Fibroblast of skin of left quadriceps (primary cell): Measurements from ENCODE around the gene QSOX1.

Source experiments
- DNase-seq, 2 experiments: peaks; one replicate each; pipeline ENCODE4 v3.0.0-alpha.2; 2013; ENCODE audit warnings: low read depth in 2 of 2

The QSOX1 gene

GRCh38 chr1:180169640-180170195 is 15.0 kb downstream of the QSOX1 start:
- DNase-seq: no peak

DNA sequence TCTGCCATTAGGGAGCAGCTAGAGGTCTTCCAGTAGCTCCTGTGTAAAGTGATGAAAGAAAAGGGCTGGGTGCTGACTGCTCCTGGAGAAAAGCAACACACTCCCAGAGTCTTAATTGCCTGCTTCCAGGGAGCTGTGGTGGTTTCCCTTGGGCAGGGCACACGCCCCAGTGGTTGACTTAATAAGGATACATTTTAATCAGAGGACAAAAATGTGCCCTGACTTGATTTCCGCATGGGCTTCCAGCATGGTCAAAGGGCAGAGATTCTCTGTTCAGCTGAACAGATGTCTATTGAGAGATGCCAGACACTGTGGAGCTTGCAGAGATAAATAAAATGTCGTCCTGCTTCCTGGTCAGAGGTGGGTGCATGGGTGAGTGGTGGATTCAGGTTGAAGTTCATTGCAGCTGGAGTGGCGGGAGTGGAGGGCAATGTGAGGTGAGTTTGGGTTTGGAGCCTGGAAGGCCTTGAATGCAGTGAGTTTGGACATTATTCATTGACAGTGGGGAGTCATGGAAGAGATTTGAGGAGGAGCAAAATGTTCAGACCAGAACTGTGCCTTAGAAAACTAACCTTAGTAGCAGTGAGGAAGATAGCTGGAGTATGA is 16.0 kb downstream of the QSOX1 start:
- DNase-seq: no peak

- DNase-seq: no peak
Measured at GRCh38 chr1:180171691-180172090, 17.0 kb downstream of the QSOX1 start.

DNA sequence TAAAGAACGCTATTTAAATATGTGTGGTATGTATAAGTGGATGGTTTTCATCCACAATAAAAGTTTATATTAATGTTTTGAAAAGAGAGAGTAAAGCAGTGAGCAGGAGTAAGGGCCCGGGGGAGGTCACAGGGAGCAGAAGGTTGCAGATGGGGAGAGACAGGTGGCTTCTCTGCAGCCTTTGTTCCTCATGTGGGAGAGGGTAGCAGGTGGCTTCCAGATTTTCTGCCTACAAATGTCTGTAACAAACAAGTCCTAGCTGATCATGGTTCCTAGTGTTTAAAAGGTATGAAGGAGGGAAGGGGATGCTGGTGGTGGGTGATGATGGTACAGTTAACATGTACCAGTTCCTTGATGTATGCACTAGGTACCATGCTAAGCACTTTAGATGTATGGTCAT is 18.8 kb downstream of the QSOX1 start:
- no peak for DNase-seq

- DNase-seq: no peak
Measured at GRCh38 chr1:180173952-180174351, 19.3 kb downstream of the QSOX1 start.

DNA sequence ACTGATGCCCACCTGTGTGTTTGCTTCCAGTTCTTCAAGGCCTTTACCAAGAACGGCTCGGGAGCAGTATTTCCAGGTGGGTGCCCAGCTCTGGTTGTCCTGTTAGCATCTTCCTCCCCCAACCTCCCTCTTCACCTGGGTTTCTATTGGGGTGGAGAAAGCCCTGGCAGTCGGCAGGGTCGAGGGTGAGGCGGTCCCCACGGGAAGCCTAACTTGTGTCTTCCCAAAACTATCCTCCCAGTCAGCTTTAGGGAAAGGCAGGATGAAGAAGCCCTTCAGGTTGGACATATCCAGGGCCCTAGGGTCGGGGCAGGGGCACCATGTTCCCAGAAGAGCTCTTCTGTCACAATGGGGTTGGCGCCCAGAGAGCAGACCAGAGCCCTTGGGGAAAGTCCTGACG is 20.6 kb downstream of the QSOX1 start:
- DNase-seq: no peak

DNA sequence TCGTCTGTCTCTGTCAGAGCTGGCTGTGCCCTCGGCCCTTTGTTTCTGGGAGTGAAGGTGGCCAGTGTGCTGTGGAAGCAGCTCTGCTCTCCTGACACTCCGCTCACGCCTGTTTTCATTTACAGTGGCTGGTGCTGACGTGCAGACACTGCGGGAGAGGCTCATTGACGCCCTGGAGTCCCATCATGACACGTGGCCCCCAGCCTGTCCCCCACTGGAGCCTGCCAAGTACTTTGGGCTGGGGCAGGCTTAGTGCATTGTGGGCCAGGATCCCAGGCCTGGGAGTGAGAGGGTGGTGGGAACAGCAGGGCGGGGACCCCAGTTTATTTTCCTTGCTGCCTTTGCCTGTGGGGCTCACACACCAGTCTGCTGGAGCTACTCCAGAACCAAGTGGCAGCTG is 21.1 kb downstream of the QSOX1 start:
- DNase-seq: no peak

GRCh38 chr1:180176965-180177364 is 22.3 kb downstream of the QSOX1 start:
- DNase-seq: no peak

- DNase-seq: no peak
Measured at GRCh38 chr1:180177931-180178330, 23.3 kb downstream of the QSOX1 start.

DNA sequence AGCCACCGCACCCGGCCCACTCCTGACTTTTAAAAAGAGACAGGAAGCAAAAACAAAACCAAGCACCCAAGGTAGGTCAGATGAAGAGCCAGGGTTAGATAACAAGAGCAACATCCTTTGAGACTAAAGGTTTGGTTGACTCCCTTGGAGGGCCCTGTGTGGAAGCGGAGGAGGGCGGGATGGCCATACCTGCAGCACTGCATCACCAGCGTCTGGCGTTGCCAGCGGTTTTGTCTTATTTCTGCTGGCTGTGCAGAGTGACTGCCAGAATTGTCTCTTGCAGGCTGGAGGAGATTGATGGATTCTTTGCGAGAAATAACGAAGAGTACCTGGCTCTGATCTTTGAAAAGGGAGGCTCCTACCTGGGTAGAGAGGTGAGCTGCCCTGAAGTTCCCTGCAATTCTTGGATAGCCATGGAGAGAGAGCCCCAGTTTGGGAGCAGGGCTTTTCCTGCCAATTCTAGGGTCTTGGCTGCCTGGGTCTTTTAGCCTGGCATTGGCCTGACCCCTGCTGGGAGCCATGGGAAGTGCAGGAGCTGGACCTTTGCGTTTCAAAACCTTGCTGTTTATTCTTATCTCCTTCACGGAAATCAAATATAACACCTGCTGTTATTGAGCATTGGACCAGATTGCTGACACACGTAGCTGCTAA is 24.0 kb downstream of the QSOX1 start:
- DNase-seq: peak; percentile 18 to 25

DNA sequence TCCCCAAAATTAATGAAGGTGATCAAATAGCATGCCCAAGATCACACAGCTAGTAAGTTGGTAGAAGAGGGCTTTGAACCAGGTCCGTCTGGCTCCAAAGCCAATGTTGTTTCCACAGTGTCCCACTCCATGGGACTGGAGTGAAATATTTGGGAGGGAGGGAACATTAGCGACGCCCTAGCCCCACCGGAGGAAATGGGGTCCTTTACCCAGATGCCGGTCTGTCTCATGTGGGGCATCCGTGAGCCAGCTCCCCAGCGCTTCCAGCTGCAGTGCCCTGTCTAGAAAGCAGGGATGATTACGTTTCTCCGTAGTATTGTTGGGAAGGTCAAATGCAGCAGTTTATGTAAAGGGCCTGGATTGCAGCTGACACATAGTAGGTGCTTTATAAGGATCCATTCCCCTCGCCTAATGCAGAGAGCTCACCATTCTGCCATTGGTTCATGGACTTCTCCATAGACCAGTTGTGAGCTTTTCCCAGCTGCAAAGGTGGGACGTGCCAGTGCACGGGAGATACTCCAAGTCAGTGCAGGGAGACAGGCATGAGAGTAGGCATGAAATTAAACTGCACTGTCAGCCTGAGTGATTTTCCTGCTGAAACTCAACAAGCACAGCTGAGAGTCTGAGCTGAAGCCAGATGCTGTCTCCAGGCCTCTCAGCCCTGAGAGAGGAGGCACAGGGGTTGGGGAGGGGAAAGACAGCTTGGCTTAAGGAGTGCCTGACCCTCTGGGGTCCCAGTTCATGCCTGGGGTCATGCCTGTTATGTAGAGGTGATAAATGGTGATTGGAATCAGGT is 24.7 kb downstream of the QSOX1 start:
- no peak for DNase-seq

GRCh38 chr1:180181048-180181447 is 26.4 kb downstream of the QSOX1 start:
- peak in 1 of 2 experiments; percentile 5 for DNase-seq

- no peak for DNase-seq
Measured at GRCh38 chr1:180181996-180182642, 27.4 kb downstream of the QSOX1 start.

GRCh38 chr1:180182643-180183311 is 28.1 kb downstream of the QSOX1 start:
- no peak for DNase-seq

DNA sequence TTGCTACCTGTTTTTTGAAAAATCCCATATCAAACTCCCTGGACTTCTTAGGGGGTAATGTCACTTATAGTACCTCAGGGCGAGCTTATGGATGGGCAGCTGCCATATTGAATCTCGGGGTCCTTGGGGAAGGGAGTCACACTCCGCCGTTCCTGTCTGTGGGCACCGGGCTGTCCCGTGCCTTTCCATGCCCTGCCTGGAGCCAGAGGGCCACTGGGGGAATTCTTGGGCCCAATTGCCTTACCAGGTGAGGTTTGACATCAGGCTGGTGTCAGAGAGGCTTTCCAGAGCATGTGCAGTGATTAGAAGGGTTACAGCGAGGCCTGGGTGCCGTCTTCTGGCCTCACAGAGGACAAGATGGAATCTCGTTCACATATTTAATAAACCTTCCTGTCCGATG is 28.8 kb downstream of the QSOX1 start:
- no peak for DNase-seq

DNA sequence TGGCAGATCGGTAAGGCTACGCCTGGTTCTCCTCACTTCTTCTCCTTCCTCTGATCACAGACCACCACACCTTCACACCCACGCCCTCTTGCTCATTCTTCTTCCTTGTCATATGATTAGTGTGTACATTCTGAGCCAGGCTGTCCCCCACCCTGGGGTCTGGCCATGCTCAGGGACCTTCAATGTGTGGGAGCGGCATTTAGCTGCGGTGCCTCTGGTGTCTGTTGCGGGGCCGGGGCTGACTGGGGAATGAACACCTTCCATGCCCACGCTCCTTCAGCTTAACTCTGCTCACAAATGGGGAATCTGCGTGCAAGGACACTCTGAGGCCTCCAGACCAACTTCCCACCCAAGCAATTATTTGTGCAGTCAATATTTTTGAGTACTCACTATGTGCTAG is 29.4 kb downstream of the QSOX1 start:
- no peak for DNase-seq

DNA sequence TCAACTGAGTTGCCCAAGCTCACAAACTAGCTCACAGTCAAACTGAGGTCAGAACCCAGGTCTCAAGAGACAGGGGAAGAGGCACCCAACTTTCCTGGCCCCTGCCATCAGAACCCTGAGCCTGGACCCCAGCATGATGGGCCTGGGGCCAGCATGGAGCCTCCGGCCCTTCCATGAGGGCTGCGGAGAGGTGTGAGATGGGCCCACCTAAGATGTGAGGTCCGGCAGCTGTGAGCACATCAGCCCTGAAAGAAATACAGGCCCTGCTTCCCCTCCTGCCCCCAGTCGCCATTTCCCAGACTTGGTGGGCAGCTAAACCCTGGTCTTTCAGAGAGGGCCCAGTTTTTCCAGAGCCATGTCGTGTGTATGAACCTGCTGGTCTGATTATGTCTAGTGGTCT is 30.6 kb downstream of the QSOX1 start:
- no peak for DNase-seq

GRCh38 chr1:180185971-180186645 is 31.4 kb downstream of the QSOX1 start:
- no peak for DNase-seq

DNA sequence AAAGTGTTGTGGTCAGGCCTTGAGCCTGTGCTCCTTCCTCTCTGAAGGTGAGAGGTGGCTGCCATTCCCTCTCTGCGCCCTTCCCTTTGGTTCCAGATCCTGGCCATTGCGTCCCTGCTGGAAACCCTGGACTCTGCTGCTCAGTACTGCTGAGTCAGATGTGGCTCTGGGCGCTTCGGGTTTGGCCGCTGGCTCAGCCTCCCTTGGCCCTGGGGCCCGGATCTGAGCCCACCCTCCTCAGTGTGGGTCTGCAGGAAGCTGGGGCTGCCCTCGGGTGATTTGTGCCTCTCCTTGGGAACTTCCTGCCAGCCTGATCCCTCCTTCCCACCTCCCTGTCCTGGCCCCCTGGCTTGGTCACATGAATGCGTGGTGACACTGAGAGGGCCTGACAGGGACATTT is 32.2 kb downstream of the QSOX1 start:
- DNase-seq: no peak

DNA sequence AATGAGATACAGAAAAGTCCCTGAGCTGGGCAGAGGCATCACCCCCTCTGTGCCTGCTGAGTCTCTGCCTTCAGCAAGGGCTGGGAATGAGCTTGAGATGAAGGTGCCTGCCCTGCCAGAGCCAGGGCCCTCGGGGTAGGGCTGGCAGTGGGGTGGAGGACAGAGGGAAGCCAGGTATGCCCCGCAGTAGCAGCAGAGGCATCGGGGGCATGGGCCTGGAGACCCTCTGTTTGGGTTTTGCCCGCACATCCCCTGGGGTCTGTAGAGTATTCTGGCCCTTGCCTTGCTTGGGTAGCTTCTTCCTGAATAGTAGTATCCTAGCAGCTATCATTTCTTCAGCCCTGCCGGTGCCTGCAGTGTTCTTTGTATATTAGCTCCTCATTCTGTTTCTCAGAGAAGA is 33.0 kb downstream of the QSOX1 start:
- DNase-seq: no peak

GRCh38 chr1:180188091-180188506 is 33.4 kb downstream of the QSOX1 start:
- DNase-seq: peak; percentile 12 to 14
